HepG2 (cell line): Measurements from ENCODE around the gene TSPAN32. TPM values are rescaled to one million over a fixed set of nuclear protein-coding genes. Genes with fewer than 3 reads are reported as not detected.

Source experiments
- ATAC-seq: fragments of 200-7000 bp; cut with Tn5 transposase; 3 replicates; pipeline ENCODE4 v1.9.1; 2020; ENCODE audit warnings: mild to moderate bottlenecking, moderate library complexity
- BruUV-seq: library from RNA; stranded (reverse); fragments of 400-500 nt; replicated peaks from 2 replicates; lab custom pipeline; 2021; lab: Mats Ljungman, UMichigan
- CTCF ChIA-PET: fragments of 300-600 bp; formaldehyde crosslinking; extraction: SDS; loops from one replicate; lab custom pipeline; 2021; ENCODE audit warnings: low total read pairs, inconsistent platforms, low intra/inter-chr PET ratio; lab: Yijun Ruan, JAX
- POLR2A ChIA-PET: fragments of 350-600 bp; sonication (Branson Sonifier 250); formaldehyde crosslinking; loops from one replicate; lab custom pipeline; 2020; ENCODE audit warnings: antibody characterized with exemption, inconsistent platforms; lab: Yijun Ruan, JAX
- DNase-seq: peaks from one replicate; pipeline ENCODE4 v3.0.0-alpha.2; 2015; ENCODE audit warnings: low spot score
- FAIRE-seq: peaks from 3 replicates; lab custom pipeline; 2011; peaks lifted over from hg19 to GRCh38; lab: Jason Lieb, UNC
- H2AFZ ChIP-seq: one replicate; pipeline ENCODE4 v1.6.1; 2011; ENCODE audit warnings: low read length, inconsistent platforms
- H3K27ac ChIP-seq: fragments of 300-600 bp; 3 replicates; pipeline ENCODE4 v1.8.0; 2011; ENCODE audit warnings: mixed run types, mild to moderate bottlenecking, mixed read lengths, low read length, inconsistent platforms; ENCODE audit not compliant: insufficient read depth; ENCODE audit errors: extremely low read length
- H3K27me3 ChIP-seq, 2 experiments: fragments of 200-600 bp in 1 of 2; 2 replicates in 1 of 2; 3 replicates in 1 of 2; pipeline versions ENCODE4 v1.6.0 to v1.8.0; 2011; ENCODE audit warnings: low read length in 2 of 2, mild to moderate bottlenecking in 2 of 2, moderate library complexity in 2 of 2, inconsistent platforms in 1 of 2; ENCODE audit not compliant: insufficient read depth in 2 of 2, control insufficient read depth in 1 of 2
- H3K36me3 ChIP-seq, 2 experiments: fragments of 200-600 bp in 1 of 2; replicated peaks in 1 of 2; 2 replicates in 1 of 2; 3 replicates in 1 of 2; pipeline versions ENCODE4 v1.5.1 to v1.8.0; 2011; ENCODE audit warnings: low read length in 2 of 2, inconsistent platforms in 1 of 2; ENCODE audit not compliant: insufficient read depth in 2 of 2, control insufficient read depth in 1 of 2
- H3K4me1 ChIP-seq: 2 replicates; pipeline ENCODE4 v1.5.1; 2012; ENCODE audit warnings: low read length, inconsistent platforms; ENCODE audit not compliant: insufficient read depth
- H3K4me2 ChIP-seq: 2 replicates; pipeline ENCODE4 v1.6.0; 2011; ENCODE audit warnings: low read depth, low read length, inconsistent platforms
- H3K4me3 ChIP-seq, 3 experiments: fragments of 200-600 bp in 1 of 3; sonication (generic), shearing (Covaris generic) in 1 of 3; replicated peaks in 1 of 3; 2 replicates each; pipeline ENCODE4 v1.5.1; 2011 to 2016; ENCODE audit warnings: low read length in 3 of 3, inconsistent platforms in 2 of 3, low read depth in 2 of 3, mild to moderate bottlenecking in 2 of 3, control low read depth in 1 of 3, mixed read lengths in 1 of 3; ENCODE audit not compliant: insufficient read depth in 1 of 3
- H3K79me2 ChIP-seq: one replicate; pipeline ENCODE4 v1.6.1; 2011; ENCODE audit warnings: low read length, inconsistent platforms; ENCODE audit not compliant: insufficient read depth
- H3K9ac ChIP-seq: 2 replicates; pipeline ENCODE4 v1.6.0; 2011; ENCODE audit warnings: mild to moderate bottlenecking, low read depth, low read length, inconsistent platforms; ENCODE audit not compliant: insufficient read depth
- H3K9me3 ChIP-seq: 2 replicates; pipeline ENCODE4 v1.5.1; 2012; ENCODE audit warnings: mild to moderate bottlenecking, low read length
- H4K20me1 ChIP-seq: 2 replicates; pipeline ENCODE4 v1.6.0; 2011; ENCODE audit warnings: inconsistent platforms, mild to moderate bottlenecking, low read length, moderate library complexity; ENCODE audit not compliant: insufficient read depth
- HNF4G ChIP-seq, 2 experiments: sonication (generic) in 1 of 2; formaldehyde crosslinking in 1 of 2; IDR thresholded peaks; 2 replicates each; pipeline versions ENCODE4 v1.4.0 to v1.6.1; 2011 to 2020; ENCODE audit warnings: borderline replicate concordance in 2 of 2, low read depth in 2 of 2, mild to moderate bottlenecking in 2 of 2, low read length in 1 of 2, missing genetic modification reagents in 1 of 2, moderate library complexity in 1 of 2
- ZNF432 ChIP-seq: sonication (generic); formaldehyde crosslinking; IDR thresholded peaks from 2 replicates; pipeline ENCODE4 v1.5.0; 2020; ENCODE audit warnings: missing genetic modification reagents, mild to moderate bottlenecking, borderline replicate concordance
- ZNF577 ChIP-seq: sonication (generic); formaldehyde crosslinking; IDR thresholded peaks from 2 replicates; pipeline ENCODE4 v1.4.0; 2020; ENCODE audit warnings: mild to moderate bottlenecking, low read depth, missing genetic modification reagents, borderline replicate concordance
- ZNF883 ChIP-seq: sonication (generic); formaldehyde crosslinking; IDR thresholded peaks from 2 replicates; pipeline ENCODE4 v1.5.1; 2020; ENCODE audit warnings: mild to moderate bottlenecking, missing genetic modification reagents; ENCODE audit errors: not compliant biosample characterization
- WGBS: methylation state at CpG from one replicate; pipeline ENCODE4 v1.1.6; 2017; ENCODE audit warnings: low lambda C conversion rate; 5-methylcytosine and 5-hydroxymethylcytosine counted together
- in situ Hi-C: cut with HindIII; loops from 2 replicates; pipeline ENCODE4 v1.10.0; 2017; ENCODE audit warnings: low pct_unique_long_range_greater_than_20kb; ENCODE audit not compliant: extremely low pct_ligation_motif_present
- intact Hi-C: fragments of 100-400 bp; cut with micrococcal nuclease; formaldehyde crosslinking; loops from one replicate; pipeline ENCODE4 v1.10.0; 2022; ENCODE audit not compliant: unreplicated experiment
- polyA plus RNA-seq, 8 experiments: library from polyadenylated mRNA; depleted of rRNA in 3 of 8; stranded (reverse) in 7 of 8; unstranded in 1 of 8; fragments of >200 nt; fragmentation: Illumina TruSeq in 4 of 8; extraction: Trizol in 4 of 8; gene quantifications; 2 replicates each; pipeline versions ENCODE4 v1.2.1 to v1.2.3, GENCODE V29; 2011 to 2016; ENCODE audit warnings: low read depth in 4 of 8, missing spikeins in 1 of 8, mixed read lengths in 1 of 8; ENCODE audit not compliant: insufficient read depth in 1 of 8
- total RNA-seq, 5 experiments: library from RNA; depleted of rRNA; stranded (reverse); fragments of >200 nt; fragmentation: Illumina TruSeq; extraction: Trizol; gene quantifications; 2 replicates each; pipeline ENCODE4 v1.2.3, GENCODE V29; 2016; ENCODE audit warnings: low read depth in 1 of 5

Gene TSPAN32
- total and polyA plus RNA-seq, 2 of the 13 experiments (the other 11 are each of a cell fraction or from before 2014, with no cell fraction given): 0.09 to 0.70 TPM

GRCh38 chr11:2258501-2259465, 43.0 kb upstream of the TSPAN32 start (continued):
- no peak for TF ChIP-seq HNF4G (IDR thresholded peaks at IDR 0.05; ENCODE audit: borderline replicate concordance, low read depth, low read length)
- TF ChIP-seq HNF4G (CRISPR knock-in tag; IDR thresholded peaks at IDR 0.05; ENCODE audit: borderline replicate concordance, low read depth): no peak
- no peak for TF ChIP-seq ZNF883 (CRISPR knock-in tag)
- TF ChIP-seq ZNF577 (CRISPR knock-in tag): no peak

GRCh38 chr11:2259466-2259830, 42.4 kb upstream of the TSPAN32 start:
- no TSS peak for BruUV-seq
- no peaks in the 10 kb centered on the region for H3K79me2 ChIP-seq
- H4K20me1 ChIP-seq: no peaks in the 10 kb centered on the region
- no peaks in the 10 kb centered on the region for H3K9me3 ChIP-seq
- ATAC-seq (no peak), DNase-seq (no peak), FAIRE-seq (no peak)
- ChIA-PET POLR2A (no interaction called here), CTCF (no interaction called here)
- no peak overlapping the region for H3K9ac ChIP-seq
- WGBS: no CpG with 5 or more reads among the region's 8 CpGs
- H3K4me1 ChIP-seq: no peaks in the 10 kb centered on the region
- intact Hi-C loops: no loop called here
- no peak overlapping the region for H3K4me2 ChIP-seq
- no peak overlapping the region for H3K27ac ChIP-seq
- H3K36me3 ChIP-seq: no peaks in the 10 kb centered on the region
- no peak overlapping the region for H2AFZ ChIP-seq
- peaks cover 10 to 74% of the 10 kb centered on the region in 2 experiments for H3K27me3 ChIP-seq
- in situ Hi-C loops: no loop called here
- TF ChIP-seq ZNF432: no peak
- no peak overlapping the region for H3K4me3 ChIP-seq
